Peyer's patch (tissue), 4 donors: ENCODE results near the gene PVALB. TPM values are rescaled to one million over a fixed set of nuclear protein-coding genes. Genes with fewer than 3 reads are reported as not detected.

ENCODE experiments used
- DNase-seq, 3 donors: peaks; one replicate each; pipeline ENCODE4 v3.0.0-alpha.2; 2017 to 2019
- H3K27ac ChIP-seq, 4 donors: fragments of 200-600 bp; sonication (generic); one replicate each; pipeline ENCODE4 v1.5.1; 2016 to 2019
- H3K27me3 ChIP-seq, 2 donors: fragments of 200-600 bp; sonication (generic); one replicate each; pipeline ENCODE4 v1.5.1; 2019
- H3K36me3 ChIP-seq, 3 donors: fragments of 200-600 bp; sonication (generic); one replicate each; pipeline ENCODE4 v1.5.1; 2016 to 2019
- H3K4me1 ChIP-seq, 4 donors: fragments of 200-600 bp; sonication (generic); one replicate each; pipeline ENCODE4 v1.5.1; 2016 to 2019
- H3K4me3 ChIP-seq, 4 donors: fragments of 200-600 bp; sonication (generic); 1 replicate in 3 of 4; 2 replicates in 1 of 4; pipeline ENCODE4 v1.5.1; 2016 to 2019; ENCODE audit warnings: mild to moderate bottlenecking in 1 of 4
- H3K9me3 ChIP-seq, 4 donors: fragments of 200-600 bp; sonication (generic); one replicate each; pipeline ENCODE4 v1.5.1; 2016 to 2019; ENCODE audit warnings: mild to moderate bottlenecking in 1 of 4
- CTCF ChIP-seq, 6 experiments: fragments of 450-650 bp in 4 of 6; fragments of 200-600 bp in 2 of 6; sonication (generic) in 1 of 6; IDR thresholded peaks; one replicate each; pipeline ENCODE4 v1.5.1; 2017 to 2019; ENCODE audit warnings: antibody characterized with exemption in 6 of 6, mild to moderate bottlenecking in 3 of 6, moderate library complexity in 1 of 6
- POLR2A ChIP-seq, 2 donors: fragments of 450-650 bp; IDR thresholded peaks; one replicate each; pipeline ENCODE4 v1.5.1; 2017; ENCODE audit warnings: antibody characterized with exemption in 2 of 2, mild to moderate bottlenecking in 2 of 2, moderate library complexity in 2 of 2
- total RNA-seq, 4 donors: library from RNA; depleted of rRNA; stranded (reverse); fragments of >200 nt; gene quantifications; one replicate each; pipeline ENCODE4 v1.1.0, GENCODE V29; 2016

Gene PVALB
- total RNA-seq, 4 donors from 2014 or later: not detected

GRCh38 chr22:36831717-36832116 is 14.9 kb upstream of the PVALB start:
- no peaks in the 10 kb centered on the region for H3K36me3 ChIP-seq
- no peaks in the 10 kb centered on the region for H3K4me1 ChIP-seq
- no peak for DNase-seq
- no peaks in the 10 kb centered on the region for H3K27me3 ChIP-seq
- TF ChIP-seq CTCF (IDR thresholded peaks at IDR 0.05) (no peak), POLR2A (IDR thresholded peaks at IDR 0.05) (no peak)
- no peak overlapping the region for H3K27ac ChIP-seq
- H3K4me3 ChIP-seq: no peak overlapping the region
- peaks cover 0 to 5% (median 0%) of the 10 kb centered on the region in 4 donors for H3K9me3 ChIP-seq

- H3K4me1 ChIP-seq: no peaks in the 10 kb centered on the region
- TF ChIP-seq CTCF (IDR thresholded peaks at IDR 0.05) (no peak), POLR2A (IDR thresholded peaks at IDR 0.05) (no peak)
- H3K4me3 ChIP-seq: no peak overlapping the region
- H3K27ac ChIP-seq: no peak overlapping the region
- no peaks in the 10 kb centered on the region for H3K36me3 ChIP-seq
- no peaks in the 10 kb centered on the region for H3K27me3 ChIP-seq
- DNase-seq: no peak
- H3K9me3 ChIP-seq: peaks cover 0 to 5% (median 0%) of the 10 kb centered on the region in 4 donors
Observed at GRCh38 chr22:36831206-36831605, 14.4 kb upstream of the PVALB start.

- TF ChIP-seq POLR2A (IDR thresholded peaks at IDR 0.05): no peak
- TF ChIP-seq CTCF (IDR thresholded peaks at IDR 0.05): no peak
- no peaks in the 10 kb centered on the region for H3K4me1 ChIP-seq
- no peaks in the 10 kb centered on the region for H3K27me3 ChIP-seq
- no peaks in the 10 kb centered on the region for H3K36me3 ChIP-seq
- H3K27ac ChIP-seq: no peak overlapping the region
- H3K9me3 ChIP-seq: peaks cover 0 to 5% (median 0%) of the 10 kb centered on the region in 4 donors
- no peak for DNase-seq
- H3K4me3 ChIP-seq: no peak overlapping the region
Observed at GRCh38 chr22:36830601-36831000, 13.8 kb upstream of the PVALB start.

- peaks cover 0 to 5% (median 0%) of the 10 kb centered on the region in 4 donors for H3K9me3 ChIP-seq
- DNase-seq: no peak
- H3K4me1 ChIP-seq: no peaks in the 10 kb centered on the region
- H3K27me3 ChIP-seq: no peaks in the 10 kb centered on the region
- H3K36me3 ChIP-seq: no peaks in the 10 kb centered on the region
- no peak overlapping the region for H3K4me3 ChIP-seq
- no peak overlapping the region for H3K27ac ChIP-seq
- TF ChIP-seq CTCF (IDR thresholded peaks at IDR 0.05): no peak
- TF ChIP-seq POLR2A (IDR thresholded peaks at IDR 0.05): no peak
Observed at GRCh38 chr22:36829370-36830002, 12.7 kb upstream of the PVALB start.

- Histone ChIP-seq H3K36me3 (no peaks in the 10 kb centered on the region), H3K27ac (no peak overlapping the region), H3K4me3 (no peak overlapping the region), H3K27me3 (no peaks in the 10 kb centered on the region), H3K9me3 (peaks cover 0 to 5% (median 0%) of the 10 kb centered on the region in 4 donors), H3K4me1 (no peaks in the 10 kb centered on the region)
- TF ChIP-seq POLR2A (IDR thresholded peaks at IDR 0.05) (no peak), CTCF (IDR thresholded peaks at IDR 0.05) (no peak)
- no peak for DNase-seq
Observed at GRCh38 chr22:36828815-36829214, 12.0 kb upstream of the PVALB start.

- H3K9me3 ChIP-seq: no peaks in the 10 kb centered on the region
- H3K27me3 ChIP-seq: no peaks in the 10 kb centered on the region
- TF ChIP-seq CTCF (IDR thresholded peaks at IDR 0.05) (no peak), POLR2A (IDR thresholded peaks at IDR 0.05) (no peak)
- no peak overlapping the region for H3K4me3 ChIP-seq
- no peak overlapping the region for H3K27ac ChIP-seq
- H3K36me3 ChIP-seq: no peaks in the 10 kb centered on the region
- DNase-seq: no peak
- H3K4me1 ChIP-seq: no peaks in the 10 kb centered on the region
Observed at GRCh38 chr22:36826262-36826661, 9.4 kb upstream of the PVALB start.
